ENCODE results near the gene CDC34. TPM values are rescaled to one million over a fixed set of nuclear protein-coding genes. Genes with fewer than 3 reads are reported as not detected.

CDC34 gene
- total RNA-seq, 4 donors from 2014 or later = 72.0 to 116 (median 103) TPM

DNA sequence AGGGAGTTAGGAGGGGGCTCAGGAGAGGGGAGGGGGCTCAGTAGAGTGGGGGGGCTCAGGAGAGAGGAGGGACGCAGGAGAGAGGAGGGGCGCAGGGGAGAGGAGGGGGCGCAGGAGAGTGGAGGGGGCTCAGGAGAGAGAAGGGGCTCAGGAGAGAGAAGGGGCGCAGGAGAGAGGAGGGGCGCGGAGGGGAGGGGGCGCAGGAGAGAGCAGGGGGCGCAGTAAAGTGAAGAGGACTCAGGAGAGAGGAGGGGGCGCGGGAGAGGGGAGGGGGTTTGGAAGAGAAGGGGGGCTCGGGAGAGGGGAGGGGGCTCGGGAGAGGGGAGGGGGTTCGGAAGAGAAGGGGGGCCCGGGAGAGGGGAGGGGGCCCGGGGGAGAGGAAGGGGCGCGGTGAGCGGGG, 34.6 kb upstream of the CDC34 start:
- DNase-seq = no peak
- Histone ChIP-seq H3K27ac (no peak overlapping the region), H3K4me3 (no peak overlapping the region), H3K27me3 (peaks cover 46% of the 10 kb centered on the region), H3K36me3 (no peaks in the 10 kb centered on the region), H3K4me1 (peaks cover 0 to 19% (median 12%) of the 10 kb centered on the region in 4 donors), H3K9me3 (no peaks in the 10 kb centered on the region)
- WGBS, 2 donors (ENCODE audit: low coverage in 1 of 2) = 4% methylated on average over 4 of the region's 18 CpGs; no CpG with 5 or more reads in 1 of the 2 donors
- intact Hi-C loops (cut with DNase I; ENCODE audit: low total_unique reads) (no loop called here), in situ Hi-C loops (cut with MboI; ENCODE audit: low pct_ligation_motif_present in 1 of 4, low pct_unique_long_range_greater_than_20kb in 1 of 4, low sequenced_read_pairs in 3 of 4) (no loop called here)
- no peak for TF ChIP-seq POLR2AphosphoS5 (IDR thresholded peaks at IDR 0.05)
- TF ChIP-seq, protein P1, sequence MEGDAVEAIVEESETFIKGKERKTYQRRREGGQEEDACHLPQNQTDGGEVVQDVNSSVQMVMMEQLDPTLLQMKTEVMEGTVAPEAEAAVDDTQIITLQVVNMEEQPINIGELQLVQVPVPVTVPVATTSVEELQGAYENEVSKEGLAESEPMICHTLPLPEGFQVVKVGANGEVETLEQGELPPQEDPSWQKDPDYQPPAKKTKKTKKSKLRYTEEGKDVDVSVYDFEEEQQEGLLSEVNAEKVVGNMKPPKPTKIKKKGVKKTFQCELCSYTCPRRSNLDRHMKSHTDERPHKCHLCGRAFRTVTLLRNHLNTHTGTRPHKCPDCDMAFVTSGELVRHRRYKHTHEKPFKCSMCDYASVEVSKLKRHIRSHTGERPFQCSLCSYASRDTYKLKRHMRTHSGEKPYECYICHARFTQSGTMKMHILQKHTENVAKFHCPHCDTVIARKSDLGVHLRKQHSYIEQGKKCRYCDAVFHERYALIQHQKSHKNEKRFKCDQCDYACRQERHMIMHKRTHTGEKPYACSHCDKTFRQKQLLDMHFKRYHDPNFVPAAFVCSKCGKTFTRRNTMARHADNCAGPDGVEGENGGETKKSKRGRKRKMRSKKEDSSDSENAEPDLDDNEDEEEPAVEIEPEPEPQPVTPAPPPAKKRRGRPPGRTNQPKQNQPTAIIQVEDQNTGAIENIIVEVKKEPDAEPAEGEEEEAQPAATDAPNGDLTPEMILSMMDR (IDR thresholded peaks at IDR 0.05) = no peak
- no peak for TF ChIP-seq POLR2A (IDR thresholded peaks at IDR 0.05)
- no peak for TF ChIP-seq EP300 (IDR thresholded peaks at IDR 0.05; ENCODE audit: low read depth)

DNA sequence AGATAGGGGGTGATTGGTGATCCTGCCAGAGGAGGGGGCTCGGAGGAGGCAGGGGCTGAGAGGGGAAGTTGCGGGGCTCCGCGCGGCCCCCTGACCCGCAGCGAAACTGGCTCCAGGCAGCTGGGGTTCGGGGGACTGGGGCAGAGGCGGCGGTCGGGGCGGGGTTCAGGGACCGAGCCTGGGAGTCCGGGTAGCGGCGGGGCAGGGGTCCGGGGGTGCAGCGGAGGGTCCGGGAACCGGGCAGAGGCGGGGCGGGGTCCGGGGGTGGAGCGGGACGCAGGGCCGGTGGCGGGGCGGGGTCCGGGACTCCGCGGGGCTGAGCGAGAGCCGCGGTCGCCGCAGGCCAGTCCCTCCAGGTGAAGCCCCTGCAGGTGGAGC, 34.1 kb upstream of the CDC34 start:
- in situ Hi-C loops (cut with MboI; ENCODE audit: low pct_ligation_motif_present in 1 of 4, low pct_unique_long_range_greater_than_20kb in 1 of 4, low sequenced_read_pairs in 3 of 4) = no loop called here

DNA sequence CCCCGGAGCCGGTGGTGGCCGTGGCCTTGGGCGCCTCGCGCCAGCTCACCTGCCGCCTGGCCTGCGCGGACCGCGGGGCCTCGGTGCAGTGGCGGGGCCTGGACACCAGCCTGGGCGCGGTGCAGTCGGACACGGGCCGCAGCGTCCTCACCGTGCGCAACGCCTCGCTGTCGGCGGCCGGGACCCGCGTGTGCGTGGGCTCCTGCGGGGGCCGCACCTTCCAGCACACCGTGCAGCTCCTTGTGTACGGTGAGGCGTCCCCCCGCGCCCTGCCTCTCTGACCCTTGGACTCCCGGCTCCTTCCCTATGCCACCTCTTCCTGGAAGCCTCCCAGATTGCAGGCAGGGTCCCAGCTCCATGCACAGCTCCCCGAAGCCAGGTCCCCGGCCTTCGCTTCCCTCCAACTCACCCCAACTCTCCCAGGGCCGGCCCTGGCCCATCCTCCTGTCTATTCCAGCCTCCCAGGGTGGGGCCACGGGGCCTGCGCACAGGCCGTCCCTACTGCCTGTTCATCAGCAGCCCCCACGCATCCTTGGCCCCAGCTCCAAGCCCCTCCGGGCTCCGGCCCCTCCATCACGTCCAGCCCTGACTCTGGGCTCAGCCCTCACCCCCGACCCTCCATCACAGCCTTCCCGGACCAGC, 33.6 kb upstream of the CDC34 start:
- in situ Hi-C loops (cut with MboI; ENCODE audit: low pct_ligation_motif_present in 1 of 4, low pct_unique_long_range_greater_than_20kb in 1 of 4, low sequenced_read_pairs in 3 of 4) (no loop called here), intact Hi-C loops (cut with DNase I; ENCODE audit: low total_unique reads) (no loop called here)
- Histone ChIP-seq H3K9me3 (no peaks in the 10 kb centered on the region), H3K27me3 (peaks cover 46% of the 10 kb centered on the region), H3K4me3 (peak overlapping the region in 2 of 4 donors; percentile 14 to 29), H3K27ac (no peak overlapping the region), H3K4me1 (peaks cover 0 to 19% (median 12%) of the 10 kb centered on the region in 4 donors), H3K36me3 (no peaks in the 10 kb centered on the region)
- TF ChIP-seq EP300 (IDR thresholded peaks at IDR 0.05; ENCODE audit: low read depth) (no peak), POLR2A (IDR thresholded peaks at IDR 0.05) (no peak), POLR2AphosphoS5 (IDR thresholded peaks at IDR 0.05) (no peak)
- TF ChIP-seq, protein P1 (IDR thresholded peaks at IDR 0.05) = no peak
- no peak for DNase-seq
- 11% methylated on average over 42 of the region's 50 CpGs; no CpG with 5 or more reads in 1 of the 2 donors for WGBS, 2 donors (ENCODE audit: low coverage in 1 of 2)

More for the DNA sequence above, 34.1 kb upstream of the CDC34 start:
- Histone ChIP-seq H3K27ac (no peak overlapping the region), H3K4me3 (peak overlapping the region in 2 of 4 donors; percentile 14 to 29), H3K9me3 (no peaks in the 10 kb centered on the region), H3K36me3 (no peaks in the 10 kb centered on the region), H3K27me3 (peaks cover 46% of the 10 kb centered on the region), H3K4me1 (peaks cover 0 to 19% (median 12%) of the 10 kb centered on the region in 4 donors)
- DNase-seq = no peak
- 0% methylated on average over 18 of the region's 36 CpGs; no CpG with 5 or more reads in 1 of the 2 donors for WGBS, 2 donors (ENCODE audit: low coverage in 1 of 2)
- intact Hi-C loops (cut with DNase I; ENCODE audit: low total_unique reads) = no loop called here
- TF ChIP-seq, protein P1 (IDR thresholded peaks at IDR 0.05) = no peak
- TF ChIP-seq POLR2AphosphoS5 (IDR thresholded peaks at IDR 0.05) (no peak), EP300 (IDR thresholded peaks at IDR 0.05; ENCODE audit: low read depth) (no peak), POLR2A (IDR thresholded peaks at IDR 0.05) (no peak)

DNA sequence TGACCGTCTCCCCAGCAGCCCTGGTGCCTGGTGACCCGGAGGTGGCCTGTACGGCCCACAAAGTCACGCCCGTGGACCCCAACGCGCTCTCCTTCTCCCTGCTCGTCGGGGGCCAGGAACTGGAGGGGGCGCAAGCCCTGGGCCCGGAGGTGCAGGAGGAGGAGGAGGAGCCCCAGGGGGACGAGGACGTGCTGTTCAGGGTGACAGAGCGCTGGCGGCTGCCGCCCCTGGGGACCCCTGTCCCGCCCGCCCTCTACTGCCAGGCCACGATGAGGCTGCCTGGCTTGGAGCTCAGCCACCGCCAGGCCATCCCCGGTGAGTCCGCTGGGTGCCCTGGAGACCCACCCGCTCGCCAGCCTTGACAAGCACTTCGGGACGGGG, 33.1 kb upstream of the CDC34 start:
- Histone ChIP-seq H3K4me1 (peaks cover 0 to 19% (median 12%) of the 10 kb centered on the region in 4 donors), H3K27ac (no peak overlapping the region), H3K27me3 (peaks cover 46% of the 10 kb centered on the region), H3K9me3 (no peaks in the 10 kb centered on the region), H3K36me3 (no peaks in the 10 kb centered on the region), H3K4me3 (no peak overlapping the region)
- 16% methylated on average over 19 of the region's 26 CpGs; no CpG with 5 or more reads in 1 of the 2 donors for WGBS, 2 donors (ENCODE audit: low coverage in 1 of 2)
- DNase-seq = no peak
- in situ Hi-C loops (cut with MboI; ENCODE audit: low pct_ligation_motif_present in 1 of 4, low pct_unique_long_range_greater_than_20kb in 1 of 4, low sequenced_read_pairs in 3 of 4) (no loop called here), intact Hi-C loops (cut with DNase I; ENCODE audit: low total_unique reads) (no loop called here)
- TF ChIP-seq EP300 (IDR thresholded peaks at IDR 0.05; ENCODE audit: low read depth) (no peak), POLR2A (IDR thresholded peaks at IDR 0.05) (no peak), POLR2AphosphoS5 (IDR thresholded peaks at IDR 0.05) (no peak)
- TF ChIP-seq, protein P1 (IDR thresholded peaks at IDR 0.05) = no peak
